Adrenal gland (tissue), 12 donors: ENCODE measurements around the gene HSPA12B. TPM values are rescaled to one million over a fixed set of nuclear protein-coding genes. Genes with fewer than 3 reads are reported as not detected.

Experiments used
- DNase-seq, 7 donors: peaks; one replicate each; pipeline ENCODE4 v3.0.0-alpha.2; 2019 to 2020
- H3K27ac ChIP-seq, 5 donors: fragments of 200-600 bp; sonication (generic) in 4 of 5; 1 replicate in 3 of 5; 2 replicates in 2 of 5; pipeline versions ENCODE4 v1.5.1 to v1.8.0; 2016 to 2020; ENCODE audit warnings: mild to moderate bottlenecking in 1 of 5
- H3K27me3 ChIP-seq: fragments of 200-600 bp; 2 replicates; pipeline ENCODE4 v1.8.0; 2021
- H3K36me3 ChIP-seq, 2 donors: fragments of 200-600 bp; replicated peaks in 1 of 2; 1 replicate in 1 of 2; 2 replicates in 1 of 2; pipeline versions ENCODE4 v1.5.1 to v1.8.0; 2018 to 2022
- H3K4me1 ChIP-seq, 2 donors: fragments of 200-600 bp; replicated peaks in 1 of 2; 1 replicate in 1 of 2; 2 replicates in 1 of 2; pipeline versions ENCODE4 v1.5.1 to v1.8.0; 2018 to 2021
- H3K4me3 ChIP-seq, 4 donors: fragments of 200-600 bp; sonication (generic) in 3 of 4; one replicate each; pipeline ENCODE4 v1.5.1; 2016 to 2018
- H3K9me3 ChIP-seq, 3 donors: fragments of 200-600 bp; sonication (generic) in 1 of 3; replicated peaks in 1 of 3; 1 replicate in 2 of 3; 2 replicates in 1 of 3; pipeline versions ENCODE4 v1.5.1 to v1.8.0; 2016 to 2021
- CTCF ChIP-seq, 6 experiments: fragments of 450-650 bp in 4 of 6; fragments of 200-600 bp in 2 of 6; sonication (generic) in 1 of 6; IDR thresholded peaks; 1 replicate in 5 of 6; 2 replicates in 1 of 6; pipeline versions ENCODE4 v1.5.1 to v1.8.0; 2016 to 2021; ENCODE audit warnings: antibody characterized with exemption in 6 of 6, mild to moderate bottlenecking in 2 of 6, moderate library complexity in 1 of 6
- POLR2A ChIP-seq, 2 donors: fragments of 450-650 bp; IDR thresholded peaks; one replicate each; pipeline ENCODE4 v1.6.1; 2017; ENCODE audit warnings: antibody characterized with exemption in 2 of 2, mild to moderate bottlenecking in 2 of 2, moderate library complexity in 1 of 2
- WGBS, 4 donors: extraction: QIAGEN DNeasy Blood & Tissue Kit in 2 of 4; methylation state at CpG; one replicate each; pipeline versions ENCODE4 v1.1.5 to v1.1.7; 2013 to 2017; 5-methylcytosine and 5-hydroxymethylcytosine counted together
- intact Hi-C, 2 donors: fragments of 100-400 bp; cut with DNase I; formaldehyde crosslinking; loops; one replicate each; pipeline versions ENCODE4 v1.14.1 to v1.15.0; 2022 to 2023
- polyA plus RNA-seq, 3 donors: library from polyadenylated mRNA; stranded (reverse); fragments of 200-250 nt in 2 of 3; fragments of 350-450 nt in 1 of 3; fragmentation: Illumina TruSeq in 1 of 3; extraction: RNeasy Lipid Tissue Mini Kit (QIAGEN cat#74804) in 1 of 3; gene quantifications; one replicate each; pipeline ENCODE4 v1.2.3, GENCODE V29; 2013 to 2014
- total RNA-seq, 9 donors: library from RNA; depleted of rRNA in 4 of 9; stranded (reverse); fragments of >200 nt in 4 of 9; fragments of 120-200 nt in 1 of 9; fragmentation: NEBNext Ultra II Directional in 1 of 9; extraction: Animal tissue kit (Norgen Biotek cat#: 25700) in 1 of 9; gene quantifications; one replicate each; pipeline versions ENCODE4 v1.1.0 to v1.2.4, GENCODE V29; 2013 to 2023
- donor health status: healthy with polysubstance abuse.
- donor health status: Bipolar disorder and iron deficiency.
- donor health status: DM: yes; HTN: yes; CAD: no.
- donor health status: DM: no; HTN: no; CAD: no.
- donor health status: DM: no; HTN: no; CAD: no.
- donor health status: DM: yes; HTN: yes; CAD: no.

Gene HSPA12B
- total and polyA plus RNA-seq, 12 donors, result 1.5 to 10.9 (median 5.5) TPM

GRCh38 chr20:3704087-3704486 lies 28.4 kb upstream of the HSPA12B start:
- Histone ChIP-seq H3K36me3 (no peaks in the 10 kb centered on the region), H3K27me3 (no peaks in the 10 kb centered on the region), H3K9me3 (no peaks in the 10 kb centered on the region), H3K27ac (no peak overlapping the region), H3K4me1 (no peaks in the 10 kb centered on the region), H3K4me3 (no peak overlapping the region)
- no peak for TF ChIP-seq POLR2A (IDR thresholded peaks at IDR 0.05)
- no peak for TF ChIP-seq CTCF (IDR thresholded peaks at IDR 0.05)
- WGBS, 4 donors, result 77 to 88% (median 81%) methylated on average over 5 of the region's 5 CpGs
- intact Hi-C loops, result no loop called here
- no peak for DNase-seq

GRCh38 chr20:3705491-3705969 lies 27.0 kb upstream of the HSPA12B start:
- no peak overlapping the region for H3K27ac ChIP-seq
- no peaks in the 10 kb centered on the region for H3K9me3 ChIP-seq
- DNase-seq, result no peak
- WGBS, 4 donors, result 82 to 86% (median 84%) methylated on average over 2 to 14 of the region's 14 CpGs
- H3K27me3 ChIP-seq, result no peaks in the 10 kb centered on the region
- no peak overlapping the region for H3K4me3 ChIP-seq
- H3K36me3 ChIP-seq, result no peaks in the 10 kb centered on the region
- TF ChIP-seq CTCF (IDR thresholded peaks at IDR 0.05) (no peak), POLR2A (IDR thresholded peaks at IDR 0.05) (no peak)
- intact Hi-C loops, result no loop called here
- H3K4me1 ChIP-seq, result no peaks in the 10 kb centered on the region

- H3K36me3 ChIP-seq, result no peaks in the 10 kb centered on the region
- H3K9me3 ChIP-seq, result no peaks in the 10 kb centered on the region
- DNase-seq, result no peak
- no peak overlapping the region for H3K27ac ChIP-seq
- WGBS, 4 donors, result 88 to 95% (median 95%) methylated on average over 17 to 31 of the region's 31 CpGs
- TF ChIP-seq CTCF (IDR thresholded peaks at IDR 0.05) (no peak), POLR2A (IDR thresholded peaks at IDR 0.05) (no peak)
- H3K4me3 ChIP-seq, result no peak overlapping the region
- H3K4me1 ChIP-seq, result no peaks in the 10 kb centered on the region
- intact Hi-C loops, result no loop called here
- H3K27me3 ChIP-seq, result no peaks in the 10 kb centered on the region
These were observed 26.3 kb upstream of the HSPA12B start for GRCh38 chr20:3705970-3706739.

GRCh38 chr20:3706774-3707507 lies 25.5 kb upstream of the HSPA12B start:
- intact Hi-C loops, result no loop called here
- DNase-seq, result peak in 6 of 7 donors; percentile 47 to 75 (median 64)
- Histone ChIP-seq H3K27me3 (no peaks in the 10 kb centered on the region), H3K4me1 (no peaks in the 10 kb centered on the region), H3K4me3 (no peak overlapping the region), H3K36me3 (no peaks in the 10 kb centered on the region), H3K9me3 (no peaks in the 10 kb centered on the region), H3K27ac (no peak overlapping the region)
- TF ChIP-seq CTCF (IDR thresholded peaks at IDR 0.05), result no peak
- TF ChIP-seq POLR2A (IDR thresholded peaks at IDR 0.05), result no peak
- WGBS, 4 donors, result 70 to 82% (median 75%) methylated on average over 7 to 10 of the region's 10 CpGs
